Measurements from ENCODE around the gene PROS1.

- TF ChIP-seq, protein P1, sequence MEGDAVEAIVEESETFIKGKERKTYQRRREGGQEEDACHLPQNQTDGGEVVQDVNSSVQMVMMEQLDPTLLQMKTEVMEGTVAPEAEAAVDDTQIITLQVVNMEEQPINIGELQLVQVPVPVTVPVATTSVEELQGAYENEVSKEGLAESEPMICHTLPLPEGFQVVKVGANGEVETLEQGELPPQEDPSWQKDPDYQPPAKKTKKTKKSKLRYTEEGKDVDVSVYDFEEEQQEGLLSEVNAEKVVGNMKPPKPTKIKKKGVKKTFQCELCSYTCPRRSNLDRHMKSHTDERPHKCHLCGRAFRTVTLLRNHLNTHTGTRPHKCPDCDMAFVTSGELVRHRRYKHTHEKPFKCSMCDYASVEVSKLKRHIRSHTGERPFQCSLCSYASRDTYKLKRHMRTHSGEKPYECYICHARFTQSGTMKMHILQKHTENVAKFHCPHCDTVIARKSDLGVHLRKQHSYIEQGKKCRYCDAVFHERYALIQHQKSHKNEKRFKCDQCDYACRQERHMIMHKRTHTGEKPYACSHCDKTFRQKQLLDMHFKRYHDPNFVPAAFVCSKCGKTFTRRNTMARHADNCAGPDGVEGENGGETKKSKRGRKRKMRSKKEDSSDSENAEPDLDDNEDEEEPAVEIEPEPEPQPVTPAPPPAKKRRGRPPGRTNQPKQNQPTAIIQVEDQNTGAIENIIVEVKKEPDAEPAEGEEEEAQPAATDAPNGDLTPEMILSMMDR (IDR thresholded peaks at IDR 0.05): peak in 1 of 5 experiments; percentile 10
- no peak for TF ChIP-seq POLR2A (IDR thresholded peaks at IDR 0.05)
- TF ChIP-seq POLR2AphosphoS5 (IDR thresholded peaks at IDR 0.05): peak; percentile 33 to 57 (median 37)
- peak; percentile 59 for TF ChIP-seq EP300 (IDR thresholded peaks at IDR 0.05; ENCODE audit: low read depth)
These were observed at the start of gene PROS1 for GRCh38 chr3:93973131-93974126.
